HG03460 (cell line): ENCODE results near the gene ZFHX3.

Source experiments
- ATAC-seq: cut with Tn5 transposase; IDR thresholded peaks from one replicate; pipeline ENCODE4 v1.9.1; 2021; ENCODE audit not compliant: unreplicated experiment

ZFHX3 gene

GRCh38 chr16:73057291-73058210 is 9.6 kb upstream of the ZFHX3 start:
- peak; percentile 43 for ATAC-seq

- ATAC-seq: no peak
Measured at GRCh38 chr16:73056921-73057290, 9.0 kb upstream of the ZFHX3 start.

DNA sequence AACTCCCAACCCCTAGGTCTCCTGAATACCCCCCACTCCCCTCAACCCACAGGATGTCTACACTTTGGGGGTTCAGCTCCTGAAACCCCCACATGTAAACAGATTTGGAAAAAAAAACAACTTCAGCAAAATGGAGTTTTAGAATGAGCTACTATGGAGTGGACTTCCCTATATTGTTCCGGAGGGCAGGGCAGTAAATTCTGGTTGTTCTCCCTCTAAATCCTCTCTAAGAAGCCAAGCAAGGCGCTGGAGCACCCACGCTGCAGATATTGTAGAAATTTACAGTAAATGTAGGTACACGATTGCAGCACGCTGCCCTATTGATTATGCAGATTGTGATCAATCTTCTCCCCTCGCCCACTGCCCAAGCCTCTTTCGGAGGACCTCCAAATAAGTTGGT is 8.5 kb upstream of the ZFHX3 start:
- no peak for ATAC-seq

GRCh38 chr16:73054813-73055482 is 7.0 kb upstream of the ZFHX3 start:
- no peak for ATAC-seq

DNA sequence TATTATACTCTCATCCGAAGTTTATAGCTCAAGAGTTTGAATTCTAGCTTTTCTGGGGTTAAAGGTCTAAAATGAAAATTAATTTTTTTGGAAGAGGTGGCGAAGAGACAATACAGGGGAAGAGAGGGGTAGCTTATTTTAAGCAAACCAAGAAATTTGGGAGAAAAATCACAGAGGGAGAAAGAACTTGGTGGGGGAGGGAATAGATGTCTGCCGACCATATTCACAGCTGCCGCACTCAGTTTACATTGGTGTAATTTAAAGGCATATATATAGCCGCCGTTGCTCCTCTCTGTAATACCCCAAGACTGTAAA is 6.5 kb upstream of the ZFHX3 start:
- no peak for ATAC-seq

DNA sequence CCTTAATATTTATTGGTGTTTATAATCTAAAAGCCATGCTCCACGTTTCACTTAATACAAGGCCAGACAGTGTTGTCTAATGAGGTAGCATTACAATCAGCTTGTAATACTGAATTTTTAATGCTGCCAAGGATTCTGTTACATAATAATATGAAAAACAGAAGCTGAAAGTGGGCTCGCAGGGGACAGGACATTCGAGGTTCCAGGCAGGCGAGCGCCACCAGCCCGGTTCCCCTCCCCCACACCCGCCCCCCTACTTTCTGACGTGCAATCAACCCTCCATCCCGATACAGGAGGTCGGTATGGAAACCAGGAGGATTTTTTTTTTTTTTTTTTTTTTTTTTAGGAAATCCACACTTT is 6.2 kb upstream of the ZFHX3 start:
- ATAC-seq: no peak

DNA sequence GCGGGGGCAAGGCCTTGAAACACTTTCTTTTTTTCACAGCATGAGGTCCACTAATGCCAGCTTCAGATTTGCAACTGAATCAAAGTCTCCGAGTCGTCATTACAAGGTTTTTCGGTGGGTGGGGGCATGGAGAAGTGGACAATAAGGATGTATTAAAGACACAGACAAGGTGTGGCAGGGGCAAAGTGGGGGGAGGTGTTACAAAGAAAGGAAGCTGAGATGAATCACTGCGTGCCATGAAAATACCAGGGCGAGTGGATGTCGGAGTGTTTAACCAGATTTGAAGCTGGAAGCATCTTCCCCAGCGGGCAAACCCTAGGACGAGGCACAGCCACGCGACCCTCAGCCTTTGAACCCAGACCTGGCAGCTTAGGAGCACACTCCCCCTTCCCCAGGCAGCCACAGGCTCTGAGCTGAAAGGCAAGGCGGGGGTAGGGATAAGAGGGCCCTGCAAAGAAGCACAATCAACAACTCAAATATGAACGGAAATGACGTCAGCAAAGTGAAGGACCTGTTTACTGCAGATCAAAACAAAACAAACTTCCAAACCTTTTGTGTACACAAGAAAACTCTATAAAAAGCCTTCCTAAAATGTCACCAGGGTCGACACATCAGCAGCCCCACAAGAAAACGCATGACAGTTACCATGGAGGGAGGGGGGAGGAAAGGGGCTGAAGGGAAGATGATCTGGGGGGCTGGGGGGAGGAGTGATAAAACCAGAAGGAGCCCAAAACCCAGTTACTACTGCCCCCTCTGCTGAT is 5.6 kb upstream of the ZFHX3 start:
- no peak for ATAC-seq

- no peak for ATAC-seq
Measured at GRCh38 chr16:73053038-73053363, 5.1 kb upstream of the ZFHX3 start.

- no peak for ATAC-seq
Measured at GRCh38 chr16:73052576-73052975, 4.6 kb upstream of the ZFHX3 start.

GRCh38 chr16:73051961-73052360 is 4.0 kb upstream of the ZFHX3 start:
- no peak for ATAC-seq

DNA sequence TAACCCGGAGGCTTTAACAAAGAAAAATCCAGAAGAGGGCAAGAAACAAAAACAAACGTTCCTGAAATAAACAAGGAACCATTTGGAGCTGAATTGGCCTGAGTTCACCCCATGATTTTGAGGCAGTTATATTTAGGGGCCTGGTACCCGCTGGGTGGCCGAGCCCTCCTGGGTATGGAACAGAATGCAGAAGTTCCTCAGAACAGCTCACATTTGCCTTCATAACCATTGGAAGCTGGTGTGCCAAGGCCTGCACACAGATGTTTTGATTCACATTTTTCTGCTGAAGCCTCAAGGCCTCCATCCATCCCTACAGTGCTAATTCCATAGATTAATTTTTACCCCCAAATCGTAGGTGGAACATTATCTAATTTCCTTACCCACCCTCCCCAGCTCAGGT is 3.3 kb upstream of the ZFHX3 start:
- no peak for ATAC-seq

GRCh38 chr16:73050201-73051099 is 2.5 kb upstream of the ZFHX3 start:
- no peak for ATAC-seq

DNA sequence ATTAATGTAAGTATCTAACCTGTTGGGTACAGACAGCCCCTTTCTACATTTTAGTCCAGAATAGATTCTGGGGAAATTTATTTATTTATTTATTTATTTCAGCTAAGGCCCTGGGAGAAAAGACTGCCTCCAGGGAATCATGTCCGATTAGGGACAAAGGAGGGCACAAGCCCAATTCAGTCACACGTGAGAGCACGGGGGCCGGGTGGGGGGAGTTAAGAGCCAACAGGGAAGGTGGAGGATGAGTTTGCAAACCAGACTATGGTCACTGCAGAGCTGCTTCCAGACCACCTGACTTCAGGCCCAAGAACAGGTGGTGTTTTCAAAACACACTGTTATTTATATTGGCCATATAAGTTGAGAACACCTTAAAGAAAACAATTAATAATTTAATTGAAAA is 1.6 kb upstream of the ZFHX3 start:
- no peak for ATAC-seq

GRCh38 chr16:73049091-73049490 is 1.2 kb upstream of the ZFHX3 start:
- ATAC-seq: no peak

DNA sequence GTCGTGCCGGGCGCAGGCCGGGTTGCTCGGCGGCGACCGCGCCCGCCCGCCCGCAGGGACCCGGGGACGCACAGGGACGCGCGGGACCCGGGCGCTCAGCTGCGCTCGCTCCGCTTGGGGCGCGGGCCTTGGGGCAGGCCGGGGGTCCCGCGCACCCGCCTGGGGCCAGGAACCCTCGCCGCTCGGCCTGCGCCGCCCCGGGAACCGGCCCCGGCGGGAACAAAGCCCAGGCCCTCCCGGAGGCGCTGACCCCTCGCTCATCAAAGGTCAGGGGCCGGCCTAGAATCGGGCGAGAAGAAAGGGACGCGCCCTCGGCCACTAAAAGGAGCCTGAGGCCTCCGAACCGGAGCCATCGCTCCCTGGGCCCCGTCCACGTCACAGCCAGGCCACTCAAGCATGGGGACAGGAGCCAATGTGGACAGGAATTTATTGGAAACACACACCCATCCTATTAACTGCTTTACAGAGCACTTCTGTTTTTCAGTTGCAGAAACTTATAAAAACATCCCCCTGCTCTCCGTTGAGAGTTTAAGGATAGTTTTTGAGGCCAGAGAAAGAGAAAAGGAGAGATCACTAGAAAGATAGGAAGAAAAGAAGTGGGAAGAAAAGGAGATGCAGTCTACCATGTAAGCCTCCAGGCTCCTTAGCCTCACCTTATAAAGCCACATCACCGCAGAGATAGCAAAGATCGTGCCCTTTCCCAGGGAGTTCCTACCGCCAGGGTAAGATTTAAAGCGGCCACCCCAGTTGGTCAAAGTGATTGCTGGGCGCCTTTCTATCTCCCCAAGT is 558 bp upstream of the ZFHX3 start:
- peak; percentile 4 for ATAC-seq

DNA sequence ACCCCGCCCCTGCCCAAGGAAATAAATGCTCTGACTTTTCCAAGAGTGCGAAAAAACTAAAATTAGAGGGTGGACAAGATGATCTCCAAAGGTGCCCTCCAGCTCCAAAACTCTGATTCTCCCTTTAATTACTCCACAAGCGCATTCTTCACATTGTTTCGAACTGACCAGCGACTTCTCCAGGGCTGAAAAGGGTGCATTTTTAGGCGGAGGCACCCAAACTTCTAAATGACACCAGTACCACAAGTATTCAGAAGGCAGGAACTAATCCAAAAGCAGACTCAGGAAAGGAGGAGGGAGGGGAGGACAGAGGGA is 750 bp downstream of the ZFHX3 start:
- no peak for ATAC-seq

- ATAC-seq: no peak
Measured at GRCh38 chr16:73046849-73047214, 1.1 kb downstream of the ZFHX3 start.

GRCh38 chr16:73046202-73046848 is 1.6 kb downstream of the ZFHX3 start:
- ATAC-seq: no peak

DNA sequence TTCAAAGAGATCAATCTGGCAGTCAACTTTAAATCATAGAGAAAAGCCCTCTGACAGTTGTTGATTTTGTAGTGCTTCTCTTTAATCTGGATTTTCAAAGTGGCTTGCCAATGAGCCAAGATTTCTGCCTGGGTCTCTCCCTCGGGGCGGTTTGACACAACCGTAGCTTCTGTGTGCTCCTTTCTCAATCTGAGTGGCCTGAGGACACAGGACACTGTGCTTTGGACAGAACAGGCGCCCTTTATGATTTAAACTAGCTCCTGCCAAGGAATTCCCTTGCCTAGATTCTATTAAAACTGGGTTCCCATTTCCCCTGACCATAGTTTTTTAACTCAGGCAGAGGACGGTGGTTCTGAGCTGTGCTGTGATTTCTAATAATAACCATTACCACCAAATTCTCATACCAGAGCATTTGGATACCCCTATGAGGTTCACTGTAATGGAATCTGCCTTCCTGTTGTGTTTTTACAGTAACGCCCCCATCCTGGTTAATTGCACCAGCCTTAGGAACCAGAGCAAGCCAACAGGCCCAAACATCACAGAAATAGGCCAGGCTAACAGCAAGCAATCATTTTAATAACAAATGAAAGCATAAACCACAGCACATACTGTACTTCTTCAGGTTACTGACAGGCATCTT is 4.0 kb downstream of the ZFHX3 start:
- no peak for ATAC-seq

- ATAC-seq: no peak
Measured at GRCh38 chr16:73042807-73043206, 5.1 kb downstream of the ZFHX3 start.
